ACC112 (cell line): ENCODE data around the gene PCP4.

Experiments
- H2AFZ ChIP-seq: fragments of 200-600 bp; sonication (generic); one replicate; pipeline ENCODE4 v1.6.0; 2017; ENCODE audit warnings: antibody characterized with exemption, low read length; ENCODE audit not compliant: unreplicated experiment
- H3K27ac ChIP-seq: fragments of 200-600 bp; sonication (generic); 2 replicates; pipeline ENCODE4 v1.5.1; 2014; ENCODE audit warnings: low read depth, mild to moderate bottlenecking, antibody characterized with exemption, low read length, moderate library complexity
- H3K27me3 ChIP-seq: fragments of 200-600 bp; sonication (generic); 2 replicates; pipeline ENCODE4 v1.6.1; 2014; ENCODE audit warnings: mild to moderate bottlenecking, antibody characterized with exemption, low read length, moderate library complexity, mixed read lengths; ENCODE audit not compliant: insufficient read depth
- H3K36me3 ChIP-seq: fragments of 200-600 bp; sonication (generic); 2 replicates; pipeline ENCODE4 v1.6.1; 2016; ENCODE audit warnings: mild to moderate bottlenecking, antibody characterized with exemption, low read length, moderate library complexity, mixed read lengths; ENCODE audit not compliant: insufficient read depth
- H3K4me1 ChIP-seq: fragments of 200-600 bp; sonication (generic); one replicate; pipeline ENCODE4 v1.6.1; 2016; ENCODE audit warnings: low read length, mixed read lengths; ENCODE audit not compliant: insufficient read depth, unreplicated experiment, control insufficient read depth
- H3K4me3 ChIP-seq: fragments of 200-600 bp; sonication (generic); 2 replicates; pipeline ENCODE4 v1.5.1; 2014; ENCODE audit warnings: mild to moderate bottlenecking, low read depth, low read length
- H3K79me2 ChIP-seq: fragments of 200-600 bp; sonication (generic); one replicate; pipeline ENCODE4 v1.6.0; 2016; ENCODE audit warnings: low read length; ENCODE audit not compliant: control insufficient read depth, unreplicated experiment, insufficient read depth

PCP4 gene

DNA sequence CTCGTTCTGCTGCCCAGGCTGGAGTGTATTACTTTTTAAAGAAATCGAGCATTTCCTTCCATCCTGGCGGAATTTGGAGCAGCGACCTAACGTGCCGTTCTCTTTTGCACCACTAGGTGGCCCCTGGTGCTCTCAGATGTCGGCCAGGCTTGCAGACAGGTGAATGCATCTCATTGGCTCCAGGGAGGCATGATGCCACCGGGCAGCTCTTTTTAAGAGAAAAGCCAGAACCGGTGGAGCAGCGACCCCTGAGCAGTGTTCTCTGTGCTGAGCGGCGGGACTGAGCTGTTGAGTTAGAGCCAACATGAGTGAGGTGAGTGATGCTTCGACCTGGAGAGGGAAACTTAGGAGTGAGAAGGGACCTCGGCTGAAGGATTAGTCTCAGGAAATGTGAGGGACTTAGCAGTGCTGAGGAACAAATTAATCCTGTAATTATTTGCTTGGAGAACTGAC lies at the start of gene PCP4:
Gene PCP4 (plus strand): TSS at position 241 of the 453 bp plus-strand sequence. CDS start 64 bp downstream, at position 305.
- no peaks in the 10 kb centered on the region for H3K27me3 ChIP-seq
- no peaks in the 10 kb centered on the region for H3K36me3 ChIP-seq
- H3K4me1 ChIP-seq, result no peaks in the 10 kb centered on the region
- no peaks in the 10 kb centered on the region for H3K79me2 ChIP-seq
- no peak within 1 kb of the TSS for H3K4me3 ChIP-seq
- H3K27ac ChIP-seq, result no peak within 1 kb of the TSS
- H2AFZ ChIP-seq, result no peak within 1 kb of the TSS

DNA sequence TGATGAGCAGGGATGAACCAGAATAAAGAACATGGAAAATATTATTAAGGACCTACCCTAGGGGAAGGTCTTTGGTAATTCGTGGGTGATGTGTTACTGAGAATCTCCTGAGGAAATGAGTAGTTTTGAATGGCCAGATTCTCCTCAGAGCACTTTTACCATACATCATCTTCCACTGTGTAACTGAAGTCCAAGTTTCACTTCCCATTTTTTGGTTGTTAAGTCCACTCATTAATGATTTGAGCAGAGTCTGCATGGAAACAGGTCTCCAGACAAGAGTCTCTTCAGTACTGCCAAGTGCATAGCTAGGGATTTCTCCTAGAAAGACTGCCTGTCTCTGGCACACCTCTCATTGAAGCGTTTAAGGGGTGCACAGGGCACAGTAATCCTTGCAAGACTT lies 48.7 kb upstream of the PCP4 start:
- no peaks in the 10 kb centered on the region for H3K27me3 ChIP-seq
- no peak overlapping the region for H2AFZ ChIP-seq
- H3K4me3 ChIP-seq, result no peak overlapping the region
- H3K27ac ChIP-seq, result no peak overlapping the region
- no peaks in the 10 kb centered on the region for H3K4me1 ChIP-seq
- H3K36me3 ChIP-seq, result no peaks in the 10 kb centered on the region
- H3K79me2 ChIP-seq, result no peaks in the 10 kb centered on the region

DNA sequence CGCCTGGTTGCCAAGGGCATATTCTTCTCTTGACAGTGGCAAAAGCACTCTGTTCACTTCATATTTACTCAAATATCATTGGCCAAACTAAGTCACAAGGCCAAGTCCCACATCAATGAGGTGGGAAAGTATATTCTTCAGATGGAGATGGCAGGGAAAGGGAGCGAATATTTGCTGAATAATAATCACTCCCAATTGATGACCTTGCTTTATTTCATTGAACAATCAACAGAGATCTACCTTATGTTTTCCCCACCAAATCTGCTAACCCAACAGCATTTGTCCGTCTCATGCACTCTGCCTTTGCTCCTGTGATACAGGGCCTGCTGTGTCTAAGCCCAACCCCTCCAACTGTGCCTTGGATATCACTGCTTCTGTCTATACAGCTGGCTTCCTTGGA lies 45.2 kb upstream of the PCP4 start:
- H2AFZ ChIP-seq, result no peak overlapping the region
- H3K79me2 ChIP-seq, result no peaks in the 10 kb centered on the region
- no peak overlapping the region for H3K4me3 ChIP-seq
- H3K27ac ChIP-seq, result no peak overlapping the region
- H3K27me3 ChIP-seq, result no peaks in the 10 kb centered on the region
- no peaks in the 10 kb centered on the region for H3K36me3 ChIP-seq
- H3K4me1 ChIP-seq, result no peaks in the 10 kb centered on the region

DNA sequence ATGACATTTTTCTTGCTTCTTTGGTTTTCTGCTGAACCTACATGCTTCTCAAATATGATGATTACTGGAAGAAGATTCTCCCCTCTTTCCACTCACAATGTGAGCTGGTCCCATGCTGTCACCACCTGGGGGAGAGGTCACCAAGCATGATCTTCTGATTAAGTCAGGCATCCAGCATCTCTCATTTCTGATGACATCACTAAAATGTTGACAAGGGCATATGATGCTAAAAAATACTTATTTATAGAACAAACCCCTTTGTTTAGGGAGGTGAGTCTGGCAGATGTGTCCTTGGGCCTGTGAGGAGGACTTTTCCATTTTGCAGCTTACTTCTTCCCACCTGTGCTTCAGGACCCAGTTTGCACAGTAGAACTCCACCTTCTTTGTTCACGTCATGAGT lies 42.0 kb upstream of the PCP4 start:
- H2AFZ ChIP-seq, result no peak overlapping the region
- H3K36me3 ChIP-seq, result no peaks in the 10 kb centered on the region
- H3K79me2 ChIP-seq, result no peaks in the 10 kb centered on the region
- H3K27ac ChIP-seq, result no peak overlapping the region
- no peaks in the 10 kb centered on the region for H3K4me1 ChIP-seq
- H3K4me3 ChIP-seq, result no peak overlapping the region
- no peaks in the 10 kb centered on the region for H3K27me3 ChIP-seq

DNA sequence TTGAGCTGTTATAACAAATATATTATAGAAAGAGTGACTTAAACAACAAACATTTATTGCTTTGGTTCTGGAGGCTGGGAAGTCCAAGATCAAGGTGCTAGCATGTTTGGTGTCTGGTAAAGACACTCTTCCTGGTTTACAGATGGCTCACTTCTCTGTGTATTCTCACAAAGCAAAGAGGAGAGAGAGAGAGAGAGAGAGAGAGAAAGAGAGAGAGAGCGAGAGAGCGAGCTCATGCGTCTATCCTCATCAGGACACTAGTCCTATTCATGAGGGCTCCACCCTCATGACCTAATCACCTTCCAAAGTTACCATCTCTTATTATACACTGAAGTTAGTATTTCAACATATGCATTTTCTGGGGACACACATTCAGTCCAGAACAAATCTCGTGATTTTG lies 32.7 kb upstream of the PCP4 start:
- H3K36me3 ChIP-seq, result no peaks in the 10 kb centered on the region
- H3K79me2 ChIP-seq, result no peaks in the 10 kb centered on the region
- no peaks in the 10 kb centered on the region for H3K27me3 ChIP-seq
- H3K4me3 ChIP-seq, result no peak overlapping the region
- no peaks in the 10 kb centered on the region for H3K4me1 ChIP-seq
- no peak overlapping the region for H2AFZ ChIP-seq
- no peak overlapping the region for H3K27ac ChIP-seq

DNA sequence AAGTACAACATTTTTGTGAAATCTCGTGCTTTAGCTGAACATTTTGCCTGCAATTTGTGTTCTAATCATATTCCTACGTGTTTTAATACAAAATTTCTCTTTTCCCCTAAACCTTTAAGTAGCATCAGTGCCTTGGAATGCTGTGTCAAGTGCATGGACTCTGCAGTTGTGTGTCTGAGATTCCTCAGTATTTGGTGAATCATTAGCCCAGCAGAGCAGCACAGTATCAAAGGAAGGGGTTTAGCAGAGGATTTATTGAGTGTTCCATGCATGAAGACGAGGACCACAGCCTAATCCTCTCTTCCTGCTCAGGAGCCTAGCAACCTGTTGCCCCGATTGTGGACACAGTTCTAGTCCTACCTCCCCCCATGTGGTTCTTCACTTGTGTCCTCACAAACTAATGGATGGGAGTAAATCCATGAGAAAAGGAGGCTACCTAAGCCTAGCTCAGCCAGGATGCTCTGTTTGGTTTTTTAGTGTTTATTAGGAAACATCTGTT lies 29.3 kb upstream of the PCP4 start:
- H3K27me3 ChIP-seq, result no peaks in the 10 kb centered on the region
- H3K36me3 ChIP-seq, result no peaks in the 10 kb centered on the region
- H3K4me3 ChIP-seq, result no peak overlapping the region
- H3K79me2 ChIP-seq, result no peaks in the 10 kb centered on the region
- H3K4me1 ChIP-seq, result no peaks in the 10 kb centered on the region
- H2AFZ ChIP-seq, result no peak overlapping the region
- H3K27ac ChIP-seq, result no peak overlapping the region

DNA sequence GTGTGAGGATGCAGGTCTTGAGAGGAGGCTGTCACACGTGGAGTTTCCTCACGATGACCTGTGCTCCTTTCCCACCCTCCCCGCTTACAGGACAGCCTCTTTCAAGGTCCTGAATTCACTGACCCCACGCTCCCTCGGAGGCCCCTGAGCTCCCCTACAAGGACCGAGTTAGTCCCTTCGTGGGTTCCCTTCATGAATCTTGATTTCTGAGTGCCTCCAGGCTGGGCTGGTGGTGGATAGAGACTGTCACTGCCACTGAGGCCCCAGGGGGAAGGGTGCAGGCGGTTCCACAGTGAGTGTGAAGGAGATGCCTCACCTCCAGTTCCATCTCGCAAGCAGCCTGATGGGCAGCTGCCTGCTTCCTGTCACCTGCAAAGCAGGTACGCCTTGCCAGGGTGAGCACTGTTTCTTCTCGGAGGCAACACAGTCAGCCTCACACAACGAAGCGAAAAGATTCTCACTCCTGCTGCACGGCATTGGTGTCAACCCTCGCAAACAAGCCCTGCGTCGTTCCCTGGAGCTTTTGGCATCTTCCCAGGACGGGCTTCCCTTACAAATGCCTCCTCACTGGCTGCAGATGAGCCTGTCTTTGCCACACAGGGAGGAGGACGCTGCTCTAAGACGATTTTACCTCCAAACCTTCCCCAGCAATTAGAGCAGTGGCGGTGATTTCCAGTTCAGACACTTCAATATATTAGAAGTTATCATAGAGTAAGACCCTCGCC lies 26.7 kb upstream of the PCP4 start:
- no peak overlapping the region for H3K4me3 ChIP-seq
- H3K27me3 ChIP-seq, result no peaks in the 10 kb centered on the region
- H3K79me2 ChIP-seq, result no peaks in the 10 kb centered on the region
- H2AFZ ChIP-seq, result no peak overlapping the region
- H3K4me1 ChIP-seq, result no peaks in the 10 kb centered on the region
- H3K36me3 ChIP-seq, result no peaks in the 10 kb centered on the region
- H3K27ac ChIP-seq, result no peak overlapping the region

DNA sequence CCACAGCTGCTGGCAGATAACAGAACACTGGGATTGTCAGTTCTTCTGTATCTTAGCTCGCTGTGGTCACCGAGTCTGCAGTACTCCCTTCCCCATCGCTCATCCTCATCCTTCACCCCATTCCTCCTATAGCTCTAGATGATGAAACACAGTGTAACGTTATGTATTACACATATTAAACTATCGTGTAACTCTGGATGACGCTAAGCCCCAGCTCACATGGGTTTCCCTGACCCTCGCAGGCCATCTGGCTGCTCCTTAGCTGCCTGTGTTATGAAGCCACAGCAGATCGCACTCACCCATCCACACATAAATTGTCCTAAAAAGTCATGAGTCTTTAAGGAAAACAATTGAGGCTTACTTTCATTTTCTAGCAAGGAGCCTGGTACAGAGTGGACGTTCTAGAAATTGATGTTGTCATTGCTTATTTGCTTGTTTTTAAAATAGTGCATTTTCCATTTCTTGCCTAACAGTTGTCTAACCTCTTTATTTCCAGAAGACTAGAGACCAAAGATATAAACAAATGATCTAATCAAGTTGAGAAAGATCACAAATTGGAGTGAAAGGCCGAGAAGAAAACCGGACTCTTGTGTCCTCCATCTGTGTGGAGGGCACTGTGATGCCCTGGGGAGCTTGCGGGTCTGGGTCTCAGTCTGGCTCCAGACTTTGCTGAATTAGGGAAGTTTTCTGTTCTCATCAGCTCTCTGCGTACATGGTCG lies 24.3 kb upstream of the PCP4 start:
- H2AFZ ChIP-seq, result no peak overlapping the region
- no peaks in the 10 kb centered on the region for H3K27me3 ChIP-seq
- no peaks in the 10 kb centered on the region for H3K36me3 ChIP-seq
- H3K27ac ChIP-seq, result no peak overlapping the region
- H3K4me1 ChIP-seq, result no peaks in the 10 kb centered on the region
- H3K4me3 ChIP-seq, result no peak overlapping the region
- H3K79me2 ChIP-seq, result no peaks in the 10 kb centered on the region

DNA sequence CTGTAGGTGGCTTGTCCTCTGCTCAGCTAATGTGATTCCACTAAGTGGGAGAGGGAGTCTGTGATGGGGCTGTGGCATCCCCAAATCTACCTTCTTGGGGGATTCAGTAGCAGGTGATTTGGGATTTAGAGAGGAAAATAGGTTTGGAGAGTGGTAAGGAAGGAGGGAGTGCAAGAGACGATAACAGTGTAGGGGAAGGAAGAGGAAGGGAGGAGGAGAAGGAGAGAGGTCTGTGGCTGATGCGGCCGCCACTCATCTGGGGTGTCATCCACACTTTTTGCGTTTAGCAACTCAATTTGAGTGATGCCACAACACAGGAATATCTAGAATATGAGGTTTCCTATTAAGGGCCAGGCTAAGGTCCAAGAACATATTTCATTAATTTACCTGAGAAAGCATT lies 23.8 kb upstream of the PCP4 start:
- H2AFZ ChIP-seq, result no peak overlapping the region
- H3K36me3 ChIP-seq, result no peaks in the 10 kb centered on the region
- H3K79me2 ChIP-seq, result no peaks in the 10 kb centered on the region
- H3K4me1 ChIP-seq, result no peaks in the 10 kb centered on the region
- no peaks in the 10 kb centered on the region for H3K27me3 ChIP-seq
- H3K4me3 ChIP-seq, result no peak overlapping the region
- no peak overlapping the region for H3K27ac ChIP-seq

DNA sequence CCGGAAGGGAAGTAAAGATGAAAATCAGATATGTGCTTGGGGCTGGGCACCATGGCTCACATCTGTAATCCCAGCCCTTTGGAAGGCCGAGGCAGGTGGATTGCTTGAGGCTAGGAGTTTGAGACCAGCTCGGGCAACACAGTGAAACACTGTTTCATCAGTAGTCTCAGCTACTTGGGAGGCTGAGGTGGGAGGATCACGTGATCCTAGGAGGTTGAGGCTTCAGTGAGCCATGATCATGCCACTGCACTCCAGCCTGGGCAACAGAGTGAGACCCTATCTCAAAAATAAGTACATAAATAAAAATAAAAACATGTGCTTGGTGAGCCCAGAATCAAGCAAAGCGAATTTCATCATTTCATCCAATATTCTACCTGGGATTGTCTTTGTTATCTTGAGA lies 23.3 kb upstream of the PCP4 start:
- no peaks in the 10 kb centered on the region for H3K79me2 ChIP-seq
- no peaks in the 10 kb centered on the region for H3K4me1 ChIP-seq
- no peak overlapping the region for H3K4me3 ChIP-seq
- H2AFZ ChIP-seq, result no peak overlapping the region
- H3K27me3 ChIP-seq, result no peaks in the 10 kb centered on the region
- no peaks in the 10 kb centered on the region for H3K36me3 ChIP-seq
- no peak overlapping the region for H3K27ac ChIP-seq
